ENCODE data around the gene ZCCHC4. TPM values are rescaled to one million over a fixed set of nuclear protein-coding genes. Genes with fewer than 3 reads are reported as not detected.

Gene ZCCHC4
- total and polyA plus RNA-seq, 8 donors: 2.6 to 30.9 (median 6.0) TPM

GRCh38 chr4:25303578-25303977 is 9.0 kb upstream of the ZCCHC4 start:
- H3K9me3 ChIP-seq: no peaks in the 10 kb centered on the region
- WGBS, 5 donors: 79 to 92% (median 86%) methylated on average over 3 of the region's 3 CpGs
- no peak for DNase-seq
- no peaks in the 10 kb centered on the region for H3K36me3 ChIP-seq
- TF ChIP-seq CTCF (IDR thresholded peaks at IDR 0.05) (no peak), EP300 (IDR thresholded peaks at IDR 0.05) (no peak), POLR2AphosphoS5 (IDR thresholded peaks at IDR 0.05) (no peak), POLR2A (IDR thresholded peaks at IDR 0.05) (no peak)
- H3K27ac ChIP-seq: peak overlapping the region in 3 of 5 donors; percentile 70 to 75 (median 71)
- intact Hi-C loops (cut with DNase I; ENCODE audit: low total_unique reads): no loop called here
- H3K27me3 ChIP-seq: peaks cover 0 to 7% (median 0%) of the 10 kb centered on the region in 3 donors
- H3K4me3 ChIP-seq: no peak overlapping the region
- peaks cover 0 to 21% (median 13%) of the 10 kb centered on the region in 4 donors for H3K4me1 ChIP-seq

- H3K9me3 ChIP-seq: no peaks in the 10 kb centered on the region
- DNase-seq: no peak
- no peaks in the 10 kb centered on the region for H3K36me3 ChIP-seq
- no peak overlapping the region for H3K27ac ChIP-seq
- H3K4me3 ChIP-seq: no peak overlapping the region
- no peaks in the 10 kb centered on the region for H3K27me3 ChIP-seq
- TF ChIP-seq CTCF (IDR thresholded peaks at IDR 0.05) (no peak), POLR2A (IDR thresholded peaks at IDR 0.05) (no peak), POLR2AphosphoS5 (IDR thresholded peaks at IDR 0.05) (no peak), EP300 (IDR thresholded peaks at IDR 0.05) (no peak)
- peaks cover 0 to 18% (median 9%) of the 10 kb centered on the region in 4 donors for H3K4me1 ChIP-seq
- intact Hi-C loops (cut with DNase I; ENCODE audit: low total_unique reads): no loop called here
- WGBS, 5 donors: 67 to 95% (median 81%) methylated on average over 4 of the region's 4 CpGs
Measured at GRCh38 chr4:25306518-25307057, 6.0 kb upstream of the ZCCHC4 start.

GRCh38 chr4:25307596-25307995 is 5.0 kb upstream of the ZCCHC4 start:
- H3K27me3 ChIP-seq: no peaks in the 10 kb centered on the region
- DNase-seq: no peak
- H3K4me3 ChIP-seq: no peak overlapping the region
- H3K9me3 ChIP-seq: no peaks in the 10 kb centered on the region
- peak overlapping the region in 1 of 5 donors; percentile 20 for H3K27ac ChIP-seq
- intact Hi-C loops (cut with DNase I; ENCODE audit: low total_unique reads): no loop called here
- no peaks in the 10 kb centered on the region for H3K36me3 ChIP-seq
- WGBS, 5 donors: 37 to 69% (median 59%) methylated on average over 7 of the region's 7 CpGs
- no peak for TF ChIP-seq POLR2AphosphoS5 (IDR thresholded peaks at IDR 0.05)
- no peak for TF ChIP-seq POLR2A (IDR thresholded peaks at IDR 0.05)
- no peak for TF ChIP-seq CTCF (IDR thresholded peaks at IDR 0.05)
- no peak for TF ChIP-seq EP300 (IDR thresholded peaks at IDR 0.05)
- H3K4me1 ChIP-seq: peaks cover 0 to 13% (median 12%) of the 10 kb centered on the region in 4 donors

- H3K4me3 ChIP-seq: no peak overlapping the region
- H3K27ac ChIP-seq: no peak overlapping the region
- intact Hi-C loops (cut with DNase I; ENCODE audit: low total_unique reads): no loop called here
- no peaks in the 10 kb centered on the region for H3K27me3 ChIP-seq
- peaks cover 2 to 18% (median 15%) of the 10 kb centered on the region in 4 donors for H3K4me1 ChIP-seq
- no peaks in the 10 kb centered on the region for H3K9me3 ChIP-seq
- no peaks in the 10 kb centered on the region for H3K36me3 ChIP-seq
- no peak for DNase-seq
- WGBS, 5 donors: 71 to 100% (median 93%) methylated on average over 2 of the region's 2 CpGs
- no peak for TF ChIP-seq POLR2A (IDR thresholded peaks at IDR 0.05)
- TF ChIP-seq EP300 (IDR thresholded peaks at IDR 0.05): no peak
- no peak for TF ChIP-seq CTCF (IDR thresholded peaks at IDR 0.05)
- TF ChIP-seq POLR2AphosphoS5 (IDR thresholded peaks at IDR 0.05): no peak
Measured at GRCh38 chr4:25308306-25308705, 4.3 kb upstream of the ZCCHC4 start.

Data from stomach (tissue), 9 donors.